Fibroblast of lung (primary cell): Measurements from ENCODE around the gene WDR59.

Experiments used
- CTCF ChIP-seq, 2 donors: IDR thresholded peaks in 1 of 2; conservative IDR thresholded peaks in 1 of 2; 1 replicate in 1 of 2; 2 replicates in 1 of 2; pipeline ENCODE4 v1.5.1; 2011 to 2012; ENCODE audit warnings: low read length in 2 of 2, control low read depth in 1 of 2, inconsistent platforms in 1 of 2, low read depth in 1 of 2, mild to moderate bottlenecking in 1 of 2
- EZH2 ChIP-seq: IDR thresholded peaks from 2 replicates; pipeline ENCODE4 v1.5.1; 2012; ENCODE audit warnings: low read length, control low read depth, mild to moderate bottlenecking; ENCODE audit errors: missing control alignments

DNA sequence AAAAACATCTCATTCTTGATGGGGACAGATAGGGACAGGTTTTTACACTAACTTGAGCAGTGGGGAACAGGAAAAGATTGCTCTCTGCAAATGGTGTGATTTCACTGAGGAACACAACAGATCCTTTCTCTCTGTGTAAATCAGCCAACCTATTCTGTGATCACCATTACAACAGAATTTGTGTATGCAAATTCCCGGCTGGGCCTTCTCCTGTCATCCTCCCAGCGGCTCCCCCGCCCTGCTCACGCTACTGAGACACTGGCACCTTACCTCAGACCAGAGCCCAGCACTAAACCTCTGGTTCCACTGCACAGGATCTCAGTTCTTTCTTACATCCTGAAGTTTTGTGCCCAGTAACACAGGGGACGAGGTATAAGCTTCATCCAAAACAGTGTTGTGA, 113.3 kb downstream of the WDR59 start:
- TF ChIP-seq CTCF (conservative IDR thresholded peaks at IDR 0.05 in 1 of 2, IDR thresholded peaks at IDR 0.05 in 1 of 2; ENCODE audit: low read depth in 1 of 2, low read length in 2 of 2) (no peak), EZH2 (no peak)
